Epithelial cell of proximal tubule (primary cell): ENCODE measurements around the gene LRP1-AS. TPM values are rescaled to one million over a fixed set of nuclear protein-coding genes. Genes with fewer than 3 reads are reported as not detected.

Experiments
- DNase-seq: peaks from one replicate; pipeline ENCODE4 v3.0.0-alpha.2; 2011; ENCODE audit warnings: low read depth
- H3K4me3 ChIP-seq: 2 replicates; pipeline ENCODE4 v1.5.1; 2011; ENCODE audit warnings: low read depth, mild to moderate bottlenecking, low read length
- total RNA-seq: library from RNA; depleted of rRNA; stranded (reverse); fragments of >200 nt; gene quantifications from 2 replicates; pipeline ENCODE4 v1.2.3, GENCODE V29; 2015
- TF ChIP-seq, protein P1 (sequence below): conservative IDR thresholded peaks from 2 replicates; pipeline ENCODE4 v1.5.1; 2012; ENCODE audit warnings: low read depth, mild to moderate bottlenecking, low read length

Gene LRP1-AS
- total RNA-seq, 1 donor from 2014 or later = not detected

DNA sequence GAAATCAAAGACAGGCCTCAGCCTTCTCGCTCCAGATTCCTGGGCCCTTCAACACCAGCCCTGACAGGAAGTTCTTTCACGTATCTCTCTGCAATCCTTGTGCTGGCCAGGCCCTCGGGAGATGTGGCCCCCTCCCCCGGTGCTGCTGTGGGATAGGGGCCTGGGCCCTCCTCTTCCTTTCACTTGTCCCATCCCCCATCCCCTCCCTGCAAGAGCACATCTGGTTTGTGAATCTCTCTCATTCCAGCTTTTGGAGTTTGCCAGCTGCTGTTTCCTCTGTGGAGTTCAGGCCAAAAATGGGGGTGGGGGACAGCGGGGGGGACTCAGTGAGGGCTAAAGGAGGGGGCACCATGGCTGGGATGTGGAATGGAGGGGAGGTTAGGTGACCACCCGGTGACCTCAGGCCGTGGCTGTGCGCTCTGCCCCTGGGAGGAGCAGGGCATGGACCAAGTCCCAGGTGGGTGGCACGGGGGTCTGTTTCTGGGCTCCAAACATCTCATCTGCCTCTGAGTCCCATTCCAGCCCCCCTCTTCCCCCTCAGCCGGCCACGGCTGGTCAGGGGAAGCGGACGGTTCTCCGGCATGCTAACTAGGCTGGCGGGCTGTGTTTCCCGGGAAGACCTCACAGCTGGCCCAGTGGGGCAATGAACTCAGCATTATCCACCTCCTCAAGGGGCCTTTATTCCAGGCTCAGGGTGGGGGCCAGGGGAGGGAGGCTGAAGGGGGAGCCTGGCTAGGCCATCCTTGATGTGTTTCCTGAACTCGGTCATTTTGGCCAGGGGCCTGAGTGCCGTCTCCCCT is 11.7 kb downstream of the LRP1-AS start:
- no peak for DNase-seq
- TF ChIP-seq, protein P1, sequence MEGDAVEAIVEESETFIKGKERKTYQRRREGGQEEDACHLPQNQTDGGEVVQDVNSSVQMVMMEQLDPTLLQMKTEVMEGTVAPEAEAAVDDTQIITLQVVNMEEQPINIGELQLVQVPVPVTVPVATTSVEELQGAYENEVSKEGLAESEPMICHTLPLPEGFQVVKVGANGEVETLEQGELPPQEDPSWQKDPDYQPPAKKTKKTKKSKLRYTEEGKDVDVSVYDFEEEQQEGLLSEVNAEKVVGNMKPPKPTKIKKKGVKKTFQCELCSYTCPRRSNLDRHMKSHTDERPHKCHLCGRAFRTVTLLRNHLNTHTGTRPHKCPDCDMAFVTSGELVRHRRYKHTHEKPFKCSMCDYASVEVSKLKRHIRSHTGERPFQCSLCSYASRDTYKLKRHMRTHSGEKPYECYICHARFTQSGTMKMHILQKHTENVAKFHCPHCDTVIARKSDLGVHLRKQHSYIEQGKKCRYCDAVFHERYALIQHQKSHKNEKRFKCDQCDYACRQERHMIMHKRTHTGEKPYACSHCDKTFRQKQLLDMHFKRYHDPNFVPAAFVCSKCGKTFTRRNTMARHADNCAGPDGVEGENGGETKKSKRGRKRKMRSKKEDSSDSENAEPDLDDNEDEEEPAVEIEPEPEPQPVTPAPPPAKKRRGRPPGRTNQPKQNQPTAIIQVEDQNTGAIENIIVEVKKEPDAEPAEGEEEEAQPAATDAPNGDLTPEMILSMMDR = no peak
- H3K4me3 ChIP-seq = no peak overlapping the region

DNA sequence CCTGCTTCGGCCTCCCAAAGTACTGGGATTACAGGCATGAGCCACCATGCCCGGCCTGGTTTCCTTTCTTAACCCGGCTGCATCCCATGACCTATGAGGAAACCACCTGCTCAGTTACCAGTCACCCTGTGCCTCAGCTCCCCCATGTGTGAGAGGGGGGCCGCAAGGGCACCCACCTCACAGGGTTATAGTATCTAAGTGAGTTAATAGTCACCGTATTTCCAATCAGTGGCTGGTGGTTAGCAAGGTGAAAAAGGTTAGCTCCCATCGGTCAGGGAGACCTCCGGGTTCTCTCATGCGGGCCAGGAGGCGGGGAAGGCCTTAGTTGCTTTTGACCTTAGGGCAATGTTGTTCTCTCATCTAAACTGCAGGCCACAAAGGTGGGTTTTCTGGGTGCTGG is 12.5 kb downstream of the LRP1-AS start:
- TF ChIP-seq, protein P1 = no peak
- DNase-seq = no peak
- H3K4me3 ChIP-seq = no peak overlapping the region

DNA sequence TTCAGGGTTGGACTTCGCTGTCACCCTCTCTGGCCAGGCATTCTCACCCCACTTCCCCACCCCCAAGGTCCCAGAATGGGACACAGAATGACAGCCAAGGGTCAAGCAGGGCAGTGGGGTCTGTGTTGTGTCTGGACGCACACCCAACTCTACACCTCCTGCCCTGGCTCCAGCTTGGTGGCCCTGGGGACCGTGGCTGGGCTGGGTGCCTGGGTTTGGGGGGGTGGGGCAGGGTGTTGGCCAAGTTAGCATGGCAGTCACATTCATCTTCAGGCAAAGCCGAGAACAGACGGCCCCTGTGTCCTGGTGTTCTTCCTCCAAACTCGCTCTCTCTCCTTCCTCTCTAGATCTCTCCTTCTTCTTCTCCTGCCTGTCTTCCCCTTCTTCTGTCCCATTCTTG is 13.5 kb downstream of the LRP1-AS start:
- no peak for DNase-seq
- no peak overlapping the region for H3K4me3 ChIP-seq
- TF ChIP-seq, protein P1 = no peak

DNA sequence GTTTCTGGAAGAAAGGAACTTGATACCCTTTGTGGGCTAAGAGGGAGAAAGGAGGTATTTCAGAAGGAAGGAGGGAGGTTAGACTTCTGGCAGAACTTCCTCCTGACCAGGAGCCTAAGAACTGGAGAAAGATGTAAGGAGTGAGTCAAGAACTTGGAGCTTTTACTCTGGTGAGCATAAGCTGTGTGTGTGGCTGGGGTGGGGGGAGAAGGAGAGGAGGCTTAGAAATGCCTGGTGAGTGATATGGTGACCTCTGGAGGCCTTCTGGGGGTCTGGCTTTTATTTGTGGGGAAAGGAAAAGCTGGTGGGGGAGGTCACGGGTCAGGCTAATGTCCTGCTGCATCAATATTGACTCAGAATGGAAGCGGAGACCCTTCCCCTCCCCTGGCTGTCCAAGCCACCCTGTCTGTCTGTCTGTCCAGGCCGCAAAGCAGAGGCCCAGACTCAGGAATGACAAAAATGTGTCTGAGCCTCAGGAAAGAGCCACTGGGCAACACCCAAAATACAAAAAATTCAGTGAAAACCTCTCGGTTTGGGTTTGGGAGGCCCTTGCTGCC is 14.3 kb downstream of the LRP1-AS start:
- TF ChIP-seq, protein P1 = no peak
- H3K4me3 ChIP-seq = no peak overlapping the region
- DNase-seq = no peak

DNA sequence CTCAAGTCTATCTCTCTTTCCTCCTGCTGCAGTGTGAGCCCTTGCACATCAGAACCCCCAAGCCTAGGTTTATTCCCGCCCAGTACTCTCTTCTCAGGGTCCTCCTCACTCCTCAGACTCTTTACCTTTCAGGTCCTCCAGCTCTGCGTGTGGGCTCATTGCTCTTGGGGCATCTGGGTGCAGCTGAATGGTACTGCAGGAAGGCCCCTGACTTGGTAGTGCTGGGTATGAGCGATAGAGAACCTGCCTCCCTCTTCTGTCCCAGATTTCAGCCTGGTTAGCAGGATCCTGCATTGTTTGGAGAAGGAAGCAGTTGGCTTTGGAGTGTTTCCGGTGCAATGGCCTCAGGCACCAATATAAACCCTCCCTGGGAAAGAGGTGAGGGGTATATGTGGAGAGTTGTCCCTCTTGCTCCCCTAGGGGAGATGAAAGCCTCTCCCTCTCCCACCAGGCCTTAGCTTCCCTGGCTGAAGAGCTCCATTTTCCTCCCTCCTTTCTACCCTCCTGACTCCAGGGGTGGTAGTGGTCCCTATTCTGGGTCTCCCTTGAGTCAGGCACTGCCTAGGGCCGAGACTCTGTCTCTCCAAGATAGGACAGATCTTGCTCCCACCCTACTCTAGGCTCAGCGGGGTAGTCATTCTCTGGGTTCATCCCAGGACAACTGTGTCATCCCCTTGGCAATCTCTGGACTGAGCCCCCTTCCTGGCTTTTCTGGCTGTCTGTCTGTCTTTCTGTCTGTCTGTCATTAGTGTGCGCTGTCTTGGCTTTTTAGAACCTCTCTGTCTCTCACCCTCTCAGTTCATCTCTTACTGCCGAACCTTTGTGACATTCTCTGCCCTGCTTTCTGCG is 15.3 kb downstream of the LRP1-AS start:
- H3K4me3 ChIP-seq = no peak overlapping the region
- no peak for DNase-seq
- TF ChIP-seq, protein P1 = no peak

DNA sequence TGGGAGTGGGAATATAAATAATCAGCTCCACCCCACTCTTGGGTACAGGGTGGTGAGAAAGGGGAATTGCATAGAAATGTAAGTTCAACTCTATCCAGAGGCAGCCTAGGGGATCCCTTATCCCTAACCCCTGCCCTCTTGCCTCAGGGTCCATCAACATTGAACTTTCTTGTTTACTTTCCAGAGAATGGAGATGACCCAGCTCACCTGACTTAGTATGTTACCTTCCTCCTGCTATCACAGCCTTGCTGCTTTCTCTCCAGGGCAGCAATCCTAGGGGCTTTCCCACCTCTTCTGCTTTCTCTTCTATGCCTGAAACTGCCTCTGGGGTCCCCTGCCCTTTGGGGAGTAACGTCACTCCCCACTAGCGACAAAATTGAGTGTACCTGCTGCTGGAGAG is 16.5 kb downstream of the LRP1-AS start:
- DNase-seq = no peak
- no peak overlapping the region for H3K4me3 ChIP-seq
- TF ChIP-seq, protein P1 = no peak
